Endothelial cell of umbilical vein (primary cell): ENCODE data around the gene FMN2. TPM values are rescaled to one million over a fixed set of nuclear protein-coding genes. Genes with fewer than 3 reads are reported as not detected.
"Not testable (repeated sequence)": the region's sequence is repeated elsewhere in the genome, so short reads cannot be mapped to it uniquely, and the experiment has no call there.

Experiments used
- BruUV-seq: library from RNA; stranded (reverse); fragments of 400-500 nt; replicated peaks from 2 replicates; lab custom pipeline; 2021; lab: Mats Ljungman, UMichigan
- CTCF ChIA-PET: fragments of 300-600, 350-600 bp; sonication (Branson Sonifier 250); formaldehyde crosslinking; loops from one replicate; lab custom pipeline; 2021; ENCODE audit warnings: antibody characterized with exemption, inconsistent platforms; lab: Charles Lee
- POLR2A ChIA-PET: fragments of 300-600, 350-600 bp; sonication (Branson Sonifier 250); formaldehyde crosslinking; loops from one replicate; lab custom pipeline; 2021; ENCODE audit warnings: antibody characterized with exemption, inconsistent platforms; lab: Charles Lee
- DNase-seq: peaks from one replicate; pipeline ENCODE4 v3.0.0-alpha.2; 2011; ENCODE audit warnings: low read depth, low spot score
- FAIRE-seq: peaks from 2 replicates; lab custom pipeline; 2011; peaks lifted over from hg19 to GRCh38; lab: Jason Lieb, UNC
- H2AFZ ChIP-seq: 2 replicates; pipeline ENCODE4 v1.6.0; 2012; ENCODE audit warnings: low read depth, low read length, control low read depth, inconsistent platforms
- H3K27ac ChIP-seq: 2 replicates; pipeline ENCODE4 v1.5.1; 2011; ENCODE audit warnings: low read depth, mild to moderate bottlenecking, control low read depth, low read length, moderate library complexity; ENCODE audit not compliant: insufficient read depth
- H3K27me3 ChIP-seq, 2 experiments: 2 replicates each; pipeline versions ENCODE4 v1.6.0 to v1.6.1; 2011; ENCODE audit warnings: low read length in 2 of 2, mixed read lengths in 1 of 2; ENCODE audit not compliant: control insufficient read depth in 2 of 2, insufficient read depth in 2 of 2
- H3K36me3 ChIP-seq, 2 experiments: 2 replicates in 1 of 2; 3 replicates in 1 of 2; pipeline ENCODE4 v1.5.1; 2011; ENCODE audit warnings: low read length in 2 of 2, mild to moderate bottlenecking in 1 of 2, moderate library complexity in 1 of 2; ENCODE audit not compliant: control insufficient read depth in 2 of 2, insufficient read depth in 2 of 2; ENCODE audit errors: extremely low read depth in 1 of 2
- H3K4me1 ChIP-seq: 3 replicates; pipeline ENCODE4 v1.5.1; 2011; ENCODE audit warnings: mild to moderate bottlenecking, low read length; ENCODE audit not compliant: control insufficient read depth, insufficient read depth; ENCODE audit errors: extremely low read depth
- H3K4me2 ChIP-seq: 2 replicates; pipeline ENCODE4 v1.6.1; 2011; ENCODE audit warnings: low read length, control low read depth, mixed read lengths; ENCODE audit not compliant: insufficient read depth
- H3K4me3 ChIP-seq, 3 experiments: fragments of 200-600 bp in 1 of 3; sonication (generic), shearing (Covaris generic) in 1 of 3; replicated peaks in 1 of 3; 2 replicates each; pipeline ENCODE4 v1.5.1; 2011 to 2016; ENCODE audit warnings: control low read depth in 3 of 3, low read length in 3 of 3, mild to moderate bottlenecking in 2 of 3, inconsistent platforms in 1 of 3, low read depth in 1 of 3, moderate library complexity in 1 of 3; ENCODE audit not compliant: insufficient read depth in 1 of 3
- H3K79me2 ChIP-seq: 2 replicates; pipeline ENCODE4 v1.6.0; 2012; ENCODE audit warnings: low read length, inconsistent platforms; ENCODE audit not compliant: control insufficient read depth, insufficient read depth
- H3K9ac ChIP-seq: replicated peaks from 2 replicates; pipeline ENCODE3; 2011; ENCODE audit warnings: low read length, control low read depth; ENCODE audit not compliant: insufficient read depth; ENCODE audit errors: extremely low read depth
- H3K9me1 ChIP-seq: replicated peaks from 3 replicates; pipeline ENCODE4 v1.6.0; 2011; ENCODE audit warnings: mild to moderate bottlenecking, low read length; ENCODE audit not compliant: control insufficient read depth, insufficient read depth; ENCODE audit errors: extremely low read depth
- H3K9me3 ChIP-seq: replicated peaks from 2 replicates; pipeline ENCODE4 v1.5.1; 2012; ENCODE audit warnings: low read length, inconsistent platforms; ENCODE audit not compliant: control insufficient read depth, insufficient read depth
- H4K20me1 ChIP-seq: replicated peaks from 2 replicates; pipeline ENCODE3; 2011; ENCODE audit warnings: mild to moderate bottlenecking, low read length; ENCODE audit not compliant: control insufficient read depth, insufficient read depth; ENCODE audit errors: extremely low read depth
- CTCF ChIP-seq, 2 donors: IDR thresholded peaks; 1 replicate in 1 of 2; 2 replicates in 1 of 2; pipeline ENCODE4 v1.5.1; 2011; ENCODE audit warnings: low read length in 2 of 2, mild to moderate bottlenecking in 2 of 2, moderate library complexity in 2 of 2, control low read depth in 1 of 2, inconsistent platforms in 1 of 2, low read depth in 1 of 2; ENCODE audit not compliant: insufficient read depth in 1 of 2; ENCODE audit errors: extremely low read depth in 1 of 2
- EZH2 ChIP-seq: IDR thresholded peaks from 2 replicates; pipeline ENCODE4 v1.6.1; 2012; ENCODE audit warnings: borderline replicate concordance, low read depth, mild to moderate bottlenecking, moderate library complexity, low read length, inconsistent platforms; ENCODE audit not compliant: severe bottlenecking
- FOS ChIP-seq: IDR thresholded peaks from 2 replicates; pipeline ENCODE4 v1.6.1; 2011; ENCODE audit warnings: mild to moderate bottlenecking, low read length, moderate library complexity, borderline replicate concordance; ENCODE audit not compliant: insufficient read depth
- GATA2 ChIP-seq: IDR thresholded peaks from 2 replicates; pipeline ENCODE4 v1.7.0; 2011; ENCODE audit warnings: low read depth, mild to moderate bottlenecking, moderate library complexity, mixed read lengths, low read length; ENCODE audit not compliant: insufficient read length, insufficient read depth
- JUN ChIP-seq: IDR thresholded peaks from 2 replicates; pipeline ENCODE4 v1.6.1; 2011; ENCODE audit warnings: borderline replicate concordance, low read depth; ENCODE audit not compliant: insufficient read length, insufficient read depth
- MAX ChIP-seq: IDR thresholded peaks from 2 replicates; pipeline ENCODE4 v1.6.1; 2011; ENCODE audit not compliant: insufficient read depth, insufficient read length
- MYC ChIP-seq: IDR thresholded peaks from one replicate; pipeline ENCODE4 v1.6.1; 2011; ENCODE audit warnings: mild to moderate bottlenecking, low read depth, low read length
- POLR2A ChIP-seq: IDR thresholded peaks from 2 replicates; pipeline ENCODE4 v1.6.1; 2012; ENCODE audit warnings: low read depth, mild to moderate bottlenecking, control low read depth, low read length
- POLR2AphosphoS5 ChIP-seq: IDR thresholded peaks from 2 replicates; pipeline ENCODE4 v1.6.1; 2012; ENCODE audit warnings: low read depth, mild to moderate bottlenecking, control low read depth, low read length, moderate library complexity; ENCODE audit not compliant: insufficient read depth
- dilution Hi-C: fragments of 300-500 bp; cut with MboI; formaldehyde crosslinking; loops from one replicate; pipeline ENCODE4 v1.15.0; 2019; ENCODE audit warnings: low sequenced_read_pairs; ENCODE audit not compliant: extremely low pct_ligation_motif_present
- intact Hi-C: fragments of 100-400 bp; cut with micrococcal nuclease; formaldehyde crosslinking; loops from one replicate; pipeline ENCODE4 v1.10.0; 2022
- polyA plus RNA-seq, 4 experiments: library from polyadenylated mRNA; depleted of rRNA in 3 of 4; stranded (reverse) in 3 of 4; unstranded in 1 of 4; fragments of >200 nt; gene quantifications; 2 replicates each; pipeline versions ENCODE4 v1.2.1 to v1.2.3, GENCODE V29; 2011 to 2012; ENCODE audit warnings: missing spikeins in 1 of 4
- total RNA-seq: library from RNA; stranded (reverse); gene quantifications from 2 replicates; pipeline ENCODE4 v1.2.3, GENCODE V29; 2021

FMN2 gene
- total and polyA plus RNA-seq, 2 donors (not counting 3 experiments of a cell fraction or from before 2014, with no cell fraction given): not detected

GRCh38 chr1:240414237-240414636 lies 322.6 kb downstream of the FMN2 start:
- intact Hi-C loops: no loop called here
- Histone ChIP-seq H3K36me3 (no peaks in the 10 kb centered on the region), H3K4me2 (no peak overlapping the region), H3K4me1 (no peaks in the 10 kb centered on the region), H3K27me3 (no peaks in the 10 kb centered on the region), H3K9me1 (no peaks in the 10 kb centered on the region), H3K4me3 (no peak overlapping the region), H3K79me2 (no peaks in the 10 kb centered on the region), H2AFZ (no peak overlapping the region), H3K9me3 (peaks cover 3% of the 10 kb centered on the region), H3K27ac (no peak overlapping the region), H4K20me1 (no peaks in the 10 kb centered on the region), H3K9ac (no peak overlapping the region)
- POLR2A ChIA-PET: no interaction called here
- CTCF ChIA-PET: no interaction called here
- DNase-seq (no peak), FAIRE-seq (no peak)
- BruUV-seq: no TSS peak
- dilution Hi-C loops: no loop called here
- TF ChIP-seq EZH2 (no peak), MAX (no peak), POLR2A (no peak), FOS (no peak), MYC (no peak), CTCF (IDR thresholded peaks at IDR 0.05; ENCODE audit: extremely low read depth in 1 of 2, insufficient read depth in 1 of 2, low read depth in 1 of 2, low read length in 2 of 2) (no peak), POLR2AphosphoS5 (no peak), JUN (no peak), GATA2 (no peak)

- H3K9me3 ChIP-seq, H4K20me1 ChIP-seq, H3K4me2 ChIP-seq, H3K4me3 ChIP-seq, FAIRE-seq, H3K79me2 ChIP-seq, dilution Hi-C loops, H3K4me1 ChIP-seq, H3K27me3 ChIP-seq, H3K27ac ChIP-seq, BruUV-seq, H3K9me1 ChIP-seq, CTCF ChIA-PET, H3K36me3 ChIP-seq, DNase-seq, POLR2A ChIA-PET, intact Hi-C loops, H3K9ac ChIP-seq, H2AFZ ChIP-seq: not testable (repeated sequence)
Observed at GRCh38 chr1:240415011-240415410, 323.3 kb downstream of the FMN2 start.
